K562 (cell line): Measurements from ENCODE around the gene COL5A3. TPM values are rescaled to one million over a fixed set of nuclear protein-coding genes. Genes with fewer than 3 reads are reported as not detected.

ENCODE experiments used
- ATF7 ChIP-seq: fragments of 450-650 bp; IDR thresholded peaks from 2 replicates; pipeline ENCODE4 v1.7.1; 2014; ENCODE audit warnings: mild to moderate bottlenecking, moderate library complexity
- CBX3 ChIP-seq, 2 experiments: IDR thresholded peaks; 1 replicate in 1 of 2; 2 replicates in 1 of 2; pipeline ENCODE4 v1.6.1; 2012; ENCODE audit warnings: inconsistent platforms in 2 of 2, low read length in 2 of 2, borderline replicate concordance in 1 of 2, control low read depth in 1 of 2
- CREB5 ChIP-seq: fragments of 250-450 bp; sonication (Bioruptor Pico); IDR thresholded peaks from 2 replicates; pipeline ENCODE4 v1.5.0; 2020; ENCODE audit warnings: mild to moderate bottlenecking
- CTCFL ChIP-seq: IDR thresholded peaks from 2 replicates; pipeline ENCODE4 v1.6.1; 2011; ENCODE audit warnings: borderline replicate concordance, low read depth, mild to moderate bottlenecking, moderate library complexity, low read length; ENCODE audit not compliant: insufficient read depth, poor library complexity, severe bottlenecking
- ESRRA ChIP-seq: fragments of 450-650 bp; IDR thresholded peaks from 2 replicates; pipeline ENCODE4 v1.6.1; 2014; ENCODE audit warnings: low read depth, mild to moderate bottlenecking, moderate library complexity, borderline replicate concordance
- GTF2E2 ChIP-seq: fragments of 200-800 bp; sonication (Bioruptor generic); IDR thresholded peaks from 2 replicates; pipeline ENCODE4 v1.6.1; 2016; ENCODE audit warnings: missing genetic modification characterization, missing compliant biosample characterization
- NCOA2 ChIP-seq, 2 experiments: fragments of 450-650 bp; IDR thresholded peaks; 2 replicates each; pipeline ENCODE4 v1.6.1; 2018; ENCODE audit warnings: mild to moderate bottlenecking in 2 of 2, moderate library complexity in 1 of 2; ENCODE audit not compliant: partially characterized antibody in 2 of 2
- NCOA4 ChIP-seq: fragments of 450-650 bp; IDR thresholded peaks from 2 replicates; pipeline ENCODE4 v1.6.1; 2018; ENCODE audit warnings: mild to moderate bottlenecking; ENCODE audit not compliant: partially characterized antibody
- NONO ChIP-seq, 2 experiments: fragments of 200-400 bp in 1 of 2; fragments of 450-650 bp in 1 of 2; formaldehyde crosslinking in 1 of 2; IDR thresholded peaks; 2 replicates each; pipeline ENCODE4 v1.6.1; 2017; ENCODE audit warnings: low read depth in 2 of 2, mild to moderate bottlenecking in 2 of 2, moderate library complexity in 2 of 2, low read length in 1 of 2
- NR3C1 ChIP-seq: sonication (generic); formaldehyde crosslinking; IDR thresholded peaks from 2 replicates; pipeline ENCODE4 v1.8.1; 2022; ENCODE audit warnings: missing genetic modification reagents
- SRSF9 ChIP-seq: fragments of 200-400 bp; formaldehyde crosslinking; IDR thresholded peaks from 2 replicates; pipeline ENCODE4 v1.6.1; 2017; ENCODE audit warnings: low read depth, low read length, borderline replicate concordance
- TAF9B ChIP-seq: fragments of 450-650 bp; IDR thresholded peaks from 2 replicates; pipeline ENCODE4 v1.6.1; 2018; ENCODE audit warnings: mild to moderate bottlenecking; ENCODE audit not compliant: partially characterized antibody
- VEZF1 ChIP-seq: fragments of 200-800 bp; sonication (Bioruptor generic); IDR thresholded peaks from 2 replicates; pipeline ENCODE4 v1.6.1; 2017; ENCODE audit warnings: missing genetic modification characterization, missing compliant biosample characterization
- ZBTB33 ChIP-seq: sonication (generic); formaldehyde crosslinking; IDR thresholded peaks from 2 replicates; pipeline ENCODE4 v1.8.1; 2023; ENCODE audit warnings: mild to moderate bottlenecking, missing genetic modification reagents
- ZC3H4 ChIP-seq: sonication (generic); formaldehyde crosslinking; IDR thresholded peaks from 2 replicates; pipeline ENCODE4 v1.9.0; 2021; ENCODE audit warnings: missing genetic modification reagents, borderline replicate concordance
- ZFP91 ChIP-seq: sonication (generic); formaldehyde crosslinking; IDR thresholded peaks from 2 replicates; pipeline ENCODE4 v1.8.0; 2022; ENCODE audit warnings: mild to moderate bottlenecking, missing genetic modification reagents
- ZNF551 ChIP-seq: fragments of 250-450 bp; sonication (Bioruptor Pico); IDR thresholded peaks from 2 replicates; pipeline ENCODE4 v1.5.0; 2021; ENCODE audit warnings: mild to moderate bottlenecking, moderate library complexity
- ZNF766 ChIP-seq: fragments of 200-800 bp; sonication (Bioruptor generic); conservative IDR thresholded peaks from 2 replicates; pipeline ENCODE4 v1.6.1; 2016; ENCODE audit warnings: missing genetic modification characterization, missing compliant biosample characterization
- polyA plus RNA-seq, 8 experiments: library from polyadenylated mRNA; depleted of rRNA in 4 of 8; stranded (reverse) in 5 of 8; unstranded in 3 of 8; fragments of >200 nt; fragmentation: Nextera tagmentation in 2 of 8; fragmentation: Illumina TruSeq in 1 of 8; extraction: Ambion mirVana in 2 of 8; extraction: Trizol in 1 of 8; gene quantifications; 2 replicates each; pipeline versions ENCODE4 v1.2.1 to v1.2.3, GENCODE V29; 2011 to 2014; ENCODE audit warnings: inconsistent platforms in 1 of 8, missing spikeins in 1 of 8
- total RNA-seq, 7 experiments: library from RNA; depleted of rRNA in 6 of 7; stranded (reverse); fragments of >200 nt in 6 of 7; fragmentation: Illumina TruSeq in 2 of 7; extraction: Trizol in 2 of 7; gene quantifications; 2 replicates each; pipeline versions ENCODE4 v1.2.1 to v1.2.3, GENCODE V29; 2011 to 2021; ENCODE audit warnings: low replicate concordance in 1 of 7

The COL5A3 gene
- total and polyA plus RNA-seq, 9 of the 15 experiments (the other 6 are each of a cell fraction or from before 2014, with no cell fraction given), result 0.01 to 0.02 TPM; not detected in 7

GRCh38 chr19:9934132-9934950 is 76.0 kb downstream of the COL5A3 start (continued):
- TF ChIP-seq CTCFL, result no peak
- no peak for TF ChIP-seq NCOA4
- no peak for TF ChIP-seq CBX3 (IDR thresholded peaks at IDR 0.05; ENCODE audit: borderline replicate concordance in 1 of 2, low read length in 2 of 2)
- TF ChIP-seq TAF9B, result no peak
- TF ChIP-seq NCOA2 (IDR thresholded peaks at IDR 0.05; ENCODE audit: partially characterized antibody in 2 of 2), result no peak
- TF ChIP-seq GTF2E2 (tag), result no peak
- no peak for TF ChIP-seq ZFP91 (CRISPR knock-in tag)
- TF ChIP-seq ATF7, result peak; percentile 97
- no peak for TF ChIP-seq ZNF766 (CRISPR knock-in tag)
- no peak for TF ChIP-seq ZC3H4
- no peak for TF ChIP-seq CREB5
- TF ChIP-seq SRSF9, result no peak
- TF ChIP-seq ZBTB33, result no peak
- no peak for TF ChIP-seq NR3C1 (CRISPR knock-in tag)
- TF ChIP-seq NONO (IDR thresholded peaks at IDR 0.05; ENCODE audit: low read depth in 2 of 2, low read length in 1 of 2), result no peak
- no peak for TF ChIP-seq ZNF551
- TF ChIP-seq VEZF1, result peak; percentile 90
- no peak for TF ChIP-seq ESRRA
